ENCODE results near the gene AGFG1.

- TF ChIP-seq CTCF (conservative IDR thresholded peaks at IDR 0.05; ENCODE audit: low read depth, low read length) (no peak), EZH2 (IDR thresholded peaks at IDR 0.05; ENCODE audit: borderline replicate concordance, low read depth, low read length, poor library complexity, severe bottlenecking) (no peak)
These were observed 25.2 kb downstream of the AGFG1 start for GRCh38 chr2:227497158-227497557.

Data from A673 (cell line).